GM13977 (cell line): Measurements from ENCODE around the gene SYN1.

ENCODE experiments used
- DNase-seq: peaks from one replicate; pipeline ENCODE4 v3.0.0; 2012; ENCODE audit warnings: low spot score
- CTCF ChIP-seq: IDR thresholded peaks from 2 replicates; pipeline ENCODE4 v1.5.1; 2012; ENCODE audit warnings: mild to moderate bottlenecking, control low read depth; ENCODE audit not compliant: insufficient read depth; ENCODE audit errors: extremely low read depth, missing control alignments
- in situ Hi-C: fragments of 300-500 bp; cut with MboI; formaldehyde crosslinking; loops from one replicate; pipeline ENCODE4 v1.12.0; 2022; ENCODE audit warnings: low sequenced_read_pairs, low pct_unique_long_range_greater_than_20kb, mixed read lengths, inconsistent platforms; ENCODE audit not compliant: unreplicated experiment

Gene SYN1

GRCh38 chrX:47625365-47625764 lies 5.7 kb upstream of the SYN1 start:
- TF ChIP-seq CTCF, result no peak
- in situ Hi-C loops, result no loop called here
- DNase-seq, result no peak

GRCh38 chrX:47623540-47624027 lies 3.9 kb upstream of the SYN1 start:
- no peak for TF ChIP-seq CTCF
- in situ Hi-C loops, result no loop called here
- peak; percentile 68 for DNase-seq

- no peak for TF ChIP-seq CTCF
- in situ Hi-C loops, result no loop called here
- DNase-seq, result no peak
These were observed 2.2 kb upstream of the SYN1 start for GRCh38 chrX:47621851-47622250.

- no peak for TF ChIP-seq CTCF
- in situ Hi-C loops, result no loop called here
These were observed 637 bp upstream of the SYN1 start for GRCh38 chrX:47620303-47620685.

GRCh38 chrX:47618923-47619485 lies 653 bp downstream of the SYN1 start:
- DNase-seq, result no peak
- in situ Hi-C loops, result no loop called here
- no peak for TF ChIP-seq CTCF

More at GRCh38 chrX:47620303-47620685, 637 bp upstream of the SYN1 start:
- no peak for DNase-seq

- no peak for TF ChIP-seq CTCF
- in situ Hi-C loops, result no loop called here
These were observed 5.0 kb downstream of the SYN1 start for GRCh38 chrX:47614618-47615017.

More at GRCh38 chrX:47614618-47615017, 5.0 kb downstream of the SYN1 start:
- no peak for DNase-seq
